Right lobe of liver (tissue), 6 donors: ENCODE data around the gene MTHFD1. TPM values are rescaled to one million over a fixed set of nuclear protein-coding genes. Genes with fewer than 3 reads are reported as not detected.

ENCODE experiments used
- ATAC-seq, 4 donors: fragments of 200-7000 bp; cut with Tn5 transposase; one replicate each; pipeline ENCODE4 v1.9.1; 2020; ENCODE audit warnings: mild to moderate bottlenecking in 4 of 4, moderate library complexity in 4 of 4
- DNase-seq, 3 donors: peaks; one replicate each; pipeline ENCODE4 v3.0.0-alpha.2; 2020
- H3K27ac ChIP-seq, 3 donors: fragments of 200-600 bp; one replicate each; pipeline ENCODE4 v1.8.0; 2022
- H3K27me3 ChIP-seq, 2 donors: fragments of 200-600 bp; one replicate each; pipeline ENCODE4 v1.8.0; 2022
- H3K36me3 ChIP-seq, 4 donors: fragments of 200-600 bp; sonication (generic) in 1 of 4; one replicate each; pipeline versions ENCODE4 v1.5.1 to v1.8.0; 2017 to 2022; ENCODE audit warnings: control low read depth in 1 of 4
- H3K4me1 ChIP-seq, 4 donors: fragments of 200-600 bp; sonication (generic) in 1 of 4; one replicate each; pipeline versions ENCODE4 v1.5.1 to v1.8.0; 2017 to 2022; ENCODE audit warnings: control low read depth in 1 of 4
- H3K4me3 ChIP-seq, 3 donors: fragments of 200-600 bp; one replicate each; pipeline ENCODE4 v1.8.0; 2022
- H3K9me3 ChIP-seq, 4 donors: fragments of 200-600 bp; sonication (generic) in 1 of 4; one replicate each; pipeline versions ENCODE4 v1.5.1 to v1.8.0; 2017 to 2022; ENCODE audit warnings: control low read depth in 1 of 4
- CTCF ChIP-seq, 4 donors: fragments of 200-600 bp in 3 of 4; fragments of 450-650 bp in 1 of 4; IDR thresholded peaks; one replicate each; pipeline versions ENCODE4 v1.5.1 to v1.8.0; 2016 to 2022; ENCODE audit warnings: antibody characterized with exemption in 4 of 4, mild to moderate bottlenecking in 2 of 4
- POLR2A ChIP-seq: fragments of 450-650 bp; IDR thresholded peaks from one replicate; pipeline ENCODE4 v1.6.1; 2017; ENCODE audit warnings: antibody characterized with exemption, mild to moderate bottlenecking
- WGBS: methylation state at CpG from one replicate; pipeline ENCODE4 v1.1.6; 2018; ENCODE audit warnings: low coverage, low lambda C conversion rate; ENCODE audit not compliant: insufficient coverage; ENCODE audit errors: missing lambda C conversion rate; 5-methylcytosine and 5-hydroxymethylcytosine counted together
- intact Hi-C, 2 donors: fragments of 100-400 bp; cut with DNase I; formaldehyde crosslinking; loops; one replicate each; pipeline versions ENCODE4 v1.11.2 to v1.14.1; 2022
- total RNA-seq, 6 experiments: library from RNA; depleted of rRNA in 2 of 6; stranded (reverse); fragments of >200 nt in 2 of 6; fragmentation: NEBNext Ultra II Directional in 3 of 6; extraction: Animal tissue kit (Norgen Biotek cat#: 25700) in 3 of 6; gene quantifications; one replicate each; pipeline versions ENCODE4 v1.1.0 to v1.2.4, GENCODE V29; 2016 to 2023
- donor health status: DM: no; HTN: yes; CAD: no.
- donor health status: DM: no; HTN: no; CAD: no.
- donor health status: DM: no; HTN: no; CAD: no.
- donor health status: DM: no; HTN: yes; CAD: no.
- donor health status: DM: no; HTN: yes; CAD: no.

MTHFD1 gene
- total RNA-seq, 6 experiments from 2014 or later, result 158 to 265 (median 200) TPM

DNA sequence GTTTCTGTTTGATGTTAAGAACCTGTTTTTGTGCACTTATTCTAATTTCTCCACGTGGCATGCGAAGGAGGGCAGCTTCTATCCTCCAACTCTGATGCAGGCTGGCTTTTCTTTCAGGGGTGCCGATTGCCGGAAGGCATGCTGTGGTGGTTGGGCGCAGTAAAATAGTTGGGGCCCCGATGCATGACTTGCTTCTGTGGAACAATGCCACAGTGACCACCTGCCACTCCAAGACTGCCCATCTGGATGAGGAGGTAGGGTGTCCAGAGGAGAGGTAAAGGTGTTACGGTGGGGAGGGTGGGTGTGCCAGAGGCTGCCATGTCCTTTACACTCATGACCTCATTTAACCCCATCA lies 29.6 kb downstream of the MTHFD1 start:
- TF ChIP-seq CTCF (IDR thresholded peaks at IDR 0.05) (no peak), POLR2A (no peak)
- intact Hi-C loops, result no loop called here
- WGBS, result 95% methylated on average over 6 of the region's 7 CpGs
- no peak overlapping the region for H3K27ac ChIP-seq
- no peak overlapping the region for H3K4me3 ChIP-seq
- no peaks in the 10 kb centered on the region for H3K27me3 ChIP-seq
- DNase-seq, result no peak
- no peaks in the 10 kb centered on the region for H3K9me3 ChIP-seq
- H3K36me3 ChIP-seq, result peaks cover 0 to 86% (median 50%) of the 10 kb centered on the region in 4 donors
- no peak for ATAC-seq
- H3K4me1 ChIP-seq, result no peaks in the 10 kb centered on the region

GRCh38 chr14:64419003-64419402 lies 30.9 kb downstream of the MTHFD1 start:
- Histone ChIP-seq H3K27me3 (no peaks in the 10 kb centered on the region), H3K4me3 (no peak overlapping the region), H3K27ac (peak overlapping the region in 1 of 3 donors; percentile 22), H3K4me1 (no peaks in the 10 kb centered on the region), H3K36me3 (peaks cover 0 to 87% (median 49%) of the 10 kb centered on the region in 4 donors), H3K9me3 (no peaks in the 10 kb centered on the region)
- TF ChIP-seq CTCF (IDR thresholded peaks at IDR 0.05) (no peak), POLR2A (no peak)
- DNase-seq, result no peak
- WGBS, result 76% methylated on average over 3 of the region's 7 CpGs
- peak in 3 of 4 donors; percentile 41 to 59 (median 43) for ATAC-seq
- intact Hi-C loops, result no loop called here

DNA sequence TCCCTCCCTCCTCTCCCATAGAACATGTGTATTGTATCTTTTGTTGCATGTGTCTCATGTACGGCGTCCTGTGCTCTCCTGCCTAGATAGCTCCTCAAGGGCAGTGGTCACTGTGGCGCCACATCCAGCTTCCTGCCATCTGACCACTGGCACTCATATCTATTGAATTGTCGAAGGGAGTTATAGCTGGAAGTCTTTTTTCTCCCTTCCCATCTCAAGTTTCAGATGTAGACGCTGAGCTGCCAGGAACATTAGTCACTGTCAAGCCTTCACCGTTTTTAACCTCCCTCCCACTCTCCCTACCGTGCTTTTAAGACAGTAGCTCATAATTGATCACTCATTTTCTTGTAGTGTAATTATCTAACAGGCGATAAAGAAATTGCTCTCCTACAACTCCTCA lies 33.0 kb downstream of the MTHFD1 start:
- H3K36me3 ChIP-seq, result peaks cover 0 to 95% (median 53%) of the 10 kb centered on the region in 4 donors
- peak in 2 of 4 donors; percentile 16 to 24 for ATAC-seq

GRCh38 chr14:64422005-64422404 lies 33.9 kb downstream of the MTHFD1 start:
- TF ChIP-seq CTCF (IDR thresholded peaks at IDR 0.05), result no peak
- no peak for TF ChIP-seq POLR2A
- DNase-seq (no peak), ATAC-seq (no peak)
- no peak overlapping the region for H3K27ac ChIP-seq
- intact Hi-C loops, result no loop called here
- H3K36me3 ChIP-seq, result peaks cover 0 to 95% (median 53%) of the 10 kb centered on the region in 4 donors
- H3K27me3 ChIP-seq, result no peaks in the 10 kb centered on the region
- H3K9me3 ChIP-seq, result no peaks in the 10 kb centered on the region
- no peak overlapping the region for H3K4me3 ChIP-seq
- WGBS, result 86% methylated on average over 1 of the region's 1 CpG
- no peaks in the 10 kb centered on the region for H3K4me1 ChIP-seq

More for the DNA sequence above, 33.0 kb downstream of the MTHFD1 start:
- DNase-seq, result no peak
- TF ChIP-seq CTCF (IDR thresholded peaks at IDR 0.05), result no peak
- TF ChIP-seq POLR2A, result no peak
- intact Hi-C loops, result no loop called here
- Histone ChIP-seq H3K4me3 (no peak overlapping the region), H3K9me3 (no peaks in the 10 kb centered on the region), H3K27ac (no peak overlapping the region), H3K4me1 (no peaks in the 10 kb centered on the region), H3K27me3 (no peaks in the 10 kb centered on the region)
- WGBS, result 67% methylated on average over 8 of the region's 8 CpGs

DNA sequence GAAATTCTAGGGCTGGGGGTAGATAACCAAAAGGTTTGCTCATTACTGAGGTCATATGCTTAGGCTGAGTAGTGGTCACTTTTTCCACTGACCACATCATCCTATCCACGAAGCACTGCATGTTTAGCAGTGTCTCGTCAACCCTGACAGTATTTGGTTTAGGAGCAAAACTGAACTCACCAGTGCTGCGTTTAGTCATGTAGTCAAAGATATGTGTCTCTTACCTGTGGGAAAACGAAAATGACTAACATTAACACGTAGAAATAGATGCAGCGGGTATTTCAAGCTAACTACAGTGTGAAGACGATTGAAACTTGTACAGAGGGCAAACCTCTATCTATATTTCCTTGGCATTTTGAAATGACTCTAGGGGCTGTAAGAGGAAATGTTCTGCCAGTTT lies 34.6 kb downstream of the MTHFD1 start:
- no peaks in the 10 kb centered on the region for H3K4me1 ChIP-seq
- peaks cover 0 to 95% (median 55%) of the 10 kb centered on the region in 4 donors for H3K36me3 ChIP-seq
- no peak for TF ChIP-seq POLR2A
- TF ChIP-seq CTCF (IDR thresholded peaks at IDR 0.05), result no peak
- no peak for DNase-seq
- 89% methylated on average over 7 of the region's 7 CpGs for WGBS
- H3K4me3 ChIP-seq, result no peak overlapping the region
- no peak overlapping the region for H3K27ac ChIP-seq
- no peak for ATAC-seq
- no peaks in the 10 kb centered on the region for H3K9me3 ChIP-seq
- no peaks in the 10 kb centered on the region for H3K27me3 ChIP-seq
- intact Hi-C loops, result no loop called here
